Testis (tissue), 2 donors: ENCODE measurements around the gene KAT2A.

Experiments
- CTCF ChIP-seq, 3 experiments: fragments of 450-650 bp in 2 of 3; fragments of 200-600 bp in 1 of 3; sonication (generic) in 1 of 3; IDR thresholded peaks; one replicate each; pipeline ENCODE4 v1.5.1; 2016 to 2019; ENCODE audit warnings: antibody characterized with exemption in 3 of 3, mild to moderate bottlenecking in 2 of 3, moderate library complexity in 1 of 3
- POLR2A ChIP-seq: fragments of 450-650 bp; IDR thresholded peaks from one replicate; pipeline ENCODE4 v1.6.1; 2017; ENCODE audit warnings: antibody characterized with exemption, mild to moderate bottlenecking, moderate library complexity

GRCh38 chr17:42077755-42078154, 43.4 kb downstream of the KAT2A start:
- TF ChIP-seq CTCF (IDR thresholded peaks at IDR 0.05) = no peak
- no peak for TF ChIP-seq POLR2A
